ENCODE measurements around the gene PIGK. TPM values are rescaled to one million over a fixed set of nuclear protein-coding genes. Genes with fewer than 3 reads are reported as not detected.

Gene PIGK
- total and polyA plus RNA-seq, 2 of the 4 experiments (the other 2 are of a cell fraction), result 15.6 to 21.2 TPM

GRCh38 chr1:77068013-77068412 is 151.2 kb downstream of the PIGK start:
- no peak overlapping the region for H3K23ac ChIP-seq (ENCODE audit: low read depth, low read length)
- H2BK20ac ChIP-seq (ENCODE audit: low read depth, low read length), result no peak overlapping the region
- H3K56ac ChIP-seq (ENCODE audit: extremely low read depth, insufficient read depth, low read length), result no peak overlapping the region
- no peaks in the 10 kb centered on the region for H3K9me1 ChIP-seq (ENCODE audit: insufficient read depth, low read length)
- no peak overlapping the region for H4K91ac ChIP-seq (ENCODE audit: insufficient read depth, low read depth, low read length)
- no peak overlapping the region for H2AK9ac ChIP-seq (replicated peaks; ENCODE audit: low read depth, low read length, poor library complexity)
- H2BK5ac ChIP-seq (ENCODE audit: low read depth, low read length, poor library complexity, severe bottlenecking), result no peak overlapping the region
- no peaks in the 10 kb centered on the region for H4K20me1 ChIP-seq (ENCODE audit: insufficient read depth, low read length)
- no peak overlapping the region for H3K9ac ChIP-seq (ENCODE audit: low read depth, low read length)
- H3K18ac ChIP-seq (ENCODE audit: low read depth, low read length), result no peak overlapping the region
- no peak overlapping the region for H3K4ac ChIP-seq (ENCODE audit: low read depth, low read length)
- H3K36me3 ChIP-seq (ENCODE audit: control insufficient read depth, insufficient read depth, low read length), result no peaks in the 10 kb centered on the region
- ATAC-seq (ENCODE audit: low read depth), result no peak
- intact Hi-C loops (cut with micrococcal nuclease), result no loop called here
- no peak overlapping the region for H2BK15ac ChIP-seq (ENCODE audit: low read depth, low read length)
- no peak overlapping the region for H3K27ac ChIP-seq (ENCODE audit: insufficient read depth, low read length)
- H3K27me3 ChIP-seq (ENCODE audit: control insufficient read depth, insufficient read depth, low read length), result no peaks in the 10 kb centered on the region
- no peaks in the 10 kb centered on the region for H3K79me1 ChIP-seq (ENCODE audit: low read depth in 1 of 2, low read length in 2 of 2)
- no peak overlapping the region for H3K4me3 ChIP-seq (ENCODE audit: insufficient read depth, low read depth, low read length)
- H4K5ac ChIP-seq (ENCODE audit: low read depth, low read length), result no peak overlapping the region
- CTCF ChIA-PET, result no interaction called here
- POLR2A ChIA-PET (ENCODE audit: unreplicated experiment), result no interaction called here
- H4K8ac ChIP-seq (ENCODE audit: low read depth in 2 of 2, low read length in 2 of 2), result no peak overlapping the region
- no peaks in the 10 kb centered on the region for H3K4me1 ChIP-seq (ENCODE audit: control insufficient read depth, insufficient read depth, low read length)
- dilution Hi-C loops (cut with HindIII; ENCODE audit: low sequenced_read_pairs, unreplicated experiment), result no loop called here
- TF ChIP-seq POLR2A (IDR thresholded peaks at IDR 0.05; ENCODE audit: low read depth, low read length) (no peak), USF2 (IDR thresholded peaks at IDR 0.05; ENCODE audit: low read depth, low read length) (no peak), RAD21 (IDR thresholded peaks at IDR 0.05; ENCODE audit: low read length) (no peak), CEBPB (IDR thresholded peaks at IDR 0.05; ENCODE audit: low read depth, low read length) (no peak), BHLHE40 (IDR thresholded peaks at IDR 0.05; ENCODE audit: low read depth, low read length) (no peak), RCOR1 (IDR thresholded peaks at IDR 0.05; ENCODE audit: insufficient replicate concordance, low read length) (no peak), CTCF (conservative IDR thresholded peaks at IDR 0.05; ENCODE audit: low read depth, low read length) (no peak)
- H3K9me3 ChIP-seq (ENCODE audit: control insufficient read depth, insufficient read depth, low read length), result no peaks in the 10 kb centered on the region
- no CpG with 5 or more reads among the region's 2 CpGs for WGBS, 2 experiments (ENCODE audit: extremely low coverage in 2 of 2, insufficient read length in 1 of 2)
- H3K14ac ChIP-seq (replicated peaks; ENCODE audit: low read depth, low read length), result no peak overlapping the region
- no TSS peak for BruUV-seq (replicated peaks)
- no peak overlapping the region for H2AK5ac ChIP-seq (ENCODE audit: low read depth, low read length)
- no peak overlapping the region for H2BK120ac ChIP-seq (ENCODE audit: low read depth, low read length)
- H2AFZ ChIP-seq (replicated peaks; ENCODE audit: low read length, poor library complexity), result no peak overlapping the region
- DNase-seq, result no peak
- H3K4me2 ChIP-seq (ENCODE audit: low read depth, low read length), result no peak overlapping the region
- in situ Hi-C loops (cut with MboI; ENCODE audit: low sequenced_read_pairs), result no loop called here

Data from IMR-90 (cell line).